Activated CD4-positive, CD25-positive, alpha-beta regulatory T cell treated with anti-CD3 and anti-CD28 coated beads, Interleukin-2, amount 50 U/mL, for 72 hours (primary cell): ENCODE measurements around the gene TBC1D16.

ENCODE experiments used
- DNase-seq: peaks from one replicate; pipeline ENCODE4 v3.0.0; 2021

Gene TBC1D16

DNA sequence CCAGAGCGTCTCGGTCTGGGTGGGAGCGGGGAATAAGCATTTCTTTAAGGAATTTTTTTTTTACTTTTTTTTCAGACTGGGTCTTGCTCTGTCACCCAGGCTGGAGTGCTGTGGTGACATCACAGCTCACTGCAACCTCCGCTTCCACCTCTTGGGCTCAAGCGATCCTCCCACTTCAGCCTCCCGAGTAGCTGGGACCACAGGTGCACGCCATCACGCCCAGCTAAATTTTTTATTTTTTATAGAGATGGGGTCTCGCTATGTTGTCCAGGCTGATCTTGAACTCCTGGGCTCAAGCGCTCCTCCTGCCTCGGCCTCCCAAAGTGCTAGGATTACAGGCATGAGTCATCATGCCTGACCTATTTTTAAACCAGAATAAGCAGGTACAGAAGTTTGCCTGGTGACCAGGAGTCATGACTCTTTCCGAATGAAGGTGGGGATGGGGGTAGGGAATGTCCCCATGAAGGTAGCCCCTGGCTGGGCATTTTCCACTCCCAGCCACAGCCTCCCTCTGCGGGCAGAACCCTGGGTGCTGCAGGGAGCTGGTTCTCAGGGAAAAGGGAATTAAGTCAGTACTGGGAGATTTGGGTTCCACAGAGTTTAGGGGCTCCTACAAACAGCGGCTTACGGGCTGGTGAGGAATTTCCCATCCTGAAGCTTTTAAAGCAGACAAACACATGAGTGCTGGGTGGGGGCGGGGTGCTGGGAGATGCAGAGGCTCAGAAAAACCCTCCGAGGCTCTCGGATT is 48.3 kb downstream of the TBC1D16 start:
- DNase-seq = no peak

DNA sequence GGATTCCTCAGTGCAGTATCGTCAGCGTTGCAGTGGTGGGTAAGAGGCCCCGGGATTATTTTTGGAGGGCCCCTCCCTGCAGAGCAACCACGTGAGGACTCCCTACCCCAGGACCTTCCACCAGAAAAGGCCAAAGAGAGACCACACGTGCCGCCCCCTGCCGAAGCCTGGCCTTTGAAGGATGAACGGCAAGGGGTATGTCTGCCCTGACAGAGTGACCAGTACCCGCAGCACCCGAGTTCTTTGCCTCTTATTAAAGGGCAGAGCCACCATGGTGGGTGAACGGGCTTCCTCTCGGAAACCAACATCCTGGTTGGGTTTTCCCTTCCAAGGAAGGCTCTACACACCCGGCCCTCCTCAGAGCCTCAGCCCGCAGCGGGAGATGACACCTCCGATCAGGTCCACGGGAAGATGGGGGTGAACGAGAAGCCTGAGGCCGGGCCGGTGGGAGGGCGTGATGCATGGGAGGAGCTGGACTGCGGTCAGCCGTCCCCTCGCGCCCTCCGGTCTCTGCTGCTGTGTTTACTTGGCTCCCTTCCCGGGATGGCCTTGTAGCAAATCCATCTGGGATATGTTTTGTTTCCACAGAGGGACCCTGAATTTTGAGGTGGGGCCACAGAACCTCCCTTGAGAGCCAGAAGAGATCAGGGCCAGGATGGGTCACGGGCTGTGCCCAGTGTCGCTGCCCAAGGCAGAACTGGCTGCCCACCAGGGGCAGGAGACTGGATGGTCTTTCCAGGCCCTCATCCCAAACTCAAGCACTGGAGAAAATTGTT is 49.1 kb downstream of the TBC1D16 start:
- DNase-seq = no peak

DNA sequence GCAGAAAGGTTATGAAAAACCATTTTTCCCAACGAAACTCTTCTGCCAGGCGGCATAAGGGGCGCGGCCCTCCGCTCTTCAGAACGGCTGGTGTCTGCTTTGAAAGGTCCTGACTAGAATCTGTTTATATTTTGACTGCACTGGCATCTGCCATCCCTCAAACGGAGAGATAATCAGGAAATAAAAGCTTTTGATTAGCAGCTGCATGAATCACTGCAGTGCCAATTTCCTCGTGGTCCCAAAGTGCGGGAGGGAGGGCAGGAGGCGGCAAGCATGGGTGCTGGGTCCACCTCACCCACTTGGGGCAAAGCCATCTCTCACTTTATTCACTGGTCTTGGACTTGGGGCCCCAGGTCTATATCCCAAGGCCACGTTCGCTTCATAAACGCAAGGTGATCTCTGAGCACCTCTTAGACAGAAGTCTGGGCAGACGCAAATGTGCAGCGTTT is 49.7 kb downstream of the TBC1D16 start:
- no peak for DNase-seq

DNA sequence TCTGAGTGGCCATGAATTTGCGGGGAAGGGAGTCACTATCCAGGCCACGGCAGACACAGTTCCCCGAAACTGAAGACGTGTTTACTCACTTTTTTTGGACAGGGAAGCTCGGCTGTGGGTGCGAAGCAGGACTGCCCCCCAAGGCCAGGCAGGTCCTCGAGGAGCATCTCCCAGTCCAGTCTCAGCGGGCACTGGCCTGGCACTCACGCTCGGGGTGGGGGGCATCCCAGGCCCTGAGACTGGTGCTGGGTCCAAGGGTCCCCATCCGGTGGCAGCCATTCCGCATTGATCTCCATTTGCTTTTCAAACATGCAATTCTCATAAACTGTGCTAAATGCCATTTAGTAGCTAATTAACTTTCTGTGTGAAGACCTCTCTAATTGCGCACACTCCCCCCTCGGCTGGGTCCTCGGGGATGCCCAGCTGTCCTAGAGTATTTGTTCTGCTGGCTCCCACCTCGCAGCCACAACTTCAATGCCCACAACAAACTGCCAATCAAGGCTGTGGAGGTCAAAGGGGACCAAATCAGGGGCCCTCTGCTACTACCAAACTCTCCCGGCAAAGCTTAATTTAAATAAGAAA is 50.2 kb downstream of the TBC1D16 start:
- no peak for DNase-seq

DNA sequence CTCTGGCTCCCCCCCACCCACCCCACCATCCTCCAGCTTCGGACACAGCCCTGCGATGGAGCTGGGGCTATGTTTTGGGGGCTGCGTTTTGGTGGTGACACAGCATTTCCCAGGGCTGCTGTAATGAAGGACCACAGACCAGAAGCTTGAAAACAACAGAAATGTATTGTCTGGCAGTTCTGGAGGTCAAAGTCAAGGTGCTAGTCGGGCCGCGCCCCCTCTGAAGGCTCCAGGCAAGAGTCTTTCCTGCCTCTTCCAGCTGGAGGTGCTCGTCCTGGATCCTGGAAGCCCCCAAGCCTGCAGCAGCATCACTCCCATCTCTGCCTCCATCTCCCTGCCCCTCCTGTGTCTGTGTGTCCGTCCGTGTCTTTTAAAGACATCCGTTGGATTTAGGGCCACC is 50.8 kb downstream of the TBC1D16 start:
- DNase-seq = no peak

DNA sequence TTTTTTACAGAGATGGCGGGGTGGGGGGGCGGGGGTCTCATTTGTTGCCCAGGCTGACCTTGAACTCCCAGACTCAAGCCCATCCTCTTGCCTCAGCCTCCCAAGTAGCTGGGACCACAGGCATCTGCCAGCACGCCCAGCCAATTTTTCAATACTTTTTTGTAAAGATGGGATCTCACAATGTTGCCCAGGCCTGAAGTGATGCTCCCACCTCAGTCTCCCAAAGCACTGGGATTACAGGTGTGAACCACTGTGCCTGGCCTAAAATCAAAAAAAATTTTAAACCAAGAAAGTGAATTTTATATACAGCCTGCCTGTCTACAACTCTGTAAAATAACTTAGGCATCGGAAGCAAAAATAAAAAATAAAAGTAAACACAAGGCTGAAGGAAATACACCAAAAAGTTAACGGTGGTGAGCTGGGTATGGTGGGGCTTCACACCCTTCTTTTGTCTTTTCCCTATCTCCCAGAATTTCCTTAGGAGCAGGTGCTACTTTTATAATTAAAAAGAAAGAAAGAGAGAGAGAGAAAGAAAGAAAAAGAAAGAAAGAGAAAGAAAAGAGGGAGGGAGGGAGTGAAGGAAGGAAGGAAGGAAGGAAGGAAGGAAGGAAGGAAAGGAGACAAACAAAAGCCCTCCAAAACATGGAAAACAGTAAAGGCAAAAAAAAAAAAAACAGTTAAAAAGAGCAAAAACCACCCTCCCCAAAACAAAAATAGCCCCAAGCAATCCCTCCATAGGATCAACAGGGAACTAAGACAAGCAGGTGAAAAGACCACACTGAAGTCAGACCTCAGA is 51.4 kb downstream of the TBC1D16 start:
- DNase-seq = no peak

DNA sequence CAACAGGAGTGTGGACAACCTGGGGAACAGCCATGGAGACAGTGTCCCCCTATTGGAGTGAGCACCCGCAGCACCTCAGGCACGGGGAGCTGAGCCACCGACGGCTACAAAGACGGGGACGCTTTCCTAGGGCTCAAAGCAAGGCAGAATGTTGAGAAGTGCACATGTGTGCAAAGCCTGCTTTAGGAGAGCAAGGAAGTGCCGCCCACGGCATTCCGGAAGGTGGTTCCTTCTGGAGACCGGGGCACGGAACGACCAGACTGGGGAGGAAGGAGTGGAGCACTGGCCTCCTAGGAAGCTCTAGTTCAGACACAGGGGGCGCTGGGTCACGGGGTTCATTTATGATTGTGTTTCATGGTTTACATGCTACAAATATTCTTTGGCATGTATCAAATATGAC is 52.2 kb downstream of the TBC1D16 start:
- DNase-seq = no peak

DNA sequence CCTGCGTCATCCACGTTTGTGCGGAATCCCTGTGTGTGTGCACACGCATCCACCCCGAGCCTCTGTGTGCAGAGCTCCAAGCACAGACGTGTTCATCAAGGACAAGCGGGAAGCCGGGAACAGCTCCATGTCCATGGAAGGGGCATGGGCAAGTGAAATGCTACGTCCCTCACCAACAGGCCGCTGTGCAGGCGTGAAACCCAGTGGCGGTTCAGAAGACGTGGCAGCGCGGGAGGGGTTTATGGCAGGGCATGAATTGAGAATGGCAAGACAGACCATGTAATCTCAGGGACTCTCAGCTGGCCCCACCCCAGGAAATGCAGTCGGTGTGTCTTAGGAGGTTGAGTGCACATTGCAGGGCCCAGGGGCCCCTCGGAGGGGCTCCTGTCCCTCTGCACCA is 52.7 kb downstream of the TBC1D16 start:
- DNase-seq = peak; percentile 11

DNA sequence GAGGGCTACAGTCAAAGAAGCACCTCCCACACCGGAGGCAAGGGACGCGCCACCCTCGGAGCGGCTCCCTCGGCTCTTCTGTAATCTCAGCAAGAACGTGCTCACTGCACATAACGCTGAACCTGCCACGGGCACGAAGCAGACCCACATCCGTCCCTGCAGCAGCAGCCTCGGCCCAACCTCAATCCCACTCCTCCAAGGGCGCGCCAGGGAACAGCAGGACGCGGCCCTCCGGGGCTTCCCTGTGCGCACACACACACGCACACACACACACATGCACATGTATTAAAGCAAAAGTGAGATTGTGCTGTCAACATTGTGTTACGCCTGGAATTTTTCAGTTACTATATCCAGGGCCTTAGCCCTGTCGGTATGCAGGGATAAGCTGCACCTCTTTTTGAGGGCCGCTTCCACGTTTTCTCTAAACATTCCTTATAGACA is 54.0 kb downstream of the TBC1D16 start:
- peak; percentile 19 for DNase-seq

DNA sequence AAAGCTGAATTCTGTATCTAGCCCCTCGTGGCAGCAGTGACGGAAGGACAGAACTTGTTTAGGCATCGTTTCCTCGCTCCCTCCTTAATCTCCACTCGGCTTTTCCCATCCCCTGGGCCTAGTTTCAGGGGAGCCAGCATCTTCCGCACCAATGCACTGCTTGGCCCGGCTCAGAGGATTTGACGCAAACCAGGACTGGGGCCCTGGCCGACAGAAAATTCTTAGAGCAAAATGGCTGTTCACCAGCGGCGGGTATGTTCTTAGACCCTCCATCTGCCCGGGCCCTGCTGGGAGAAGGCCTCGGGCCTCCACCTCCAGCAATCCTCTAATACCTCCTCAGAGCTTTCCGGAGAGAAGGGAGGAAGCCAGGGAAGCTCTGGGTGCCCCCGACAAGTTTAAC is 54.6 kb downstream of the TBC1D16 start:
- DNase-seq = peak; percentile 5

DNA sequence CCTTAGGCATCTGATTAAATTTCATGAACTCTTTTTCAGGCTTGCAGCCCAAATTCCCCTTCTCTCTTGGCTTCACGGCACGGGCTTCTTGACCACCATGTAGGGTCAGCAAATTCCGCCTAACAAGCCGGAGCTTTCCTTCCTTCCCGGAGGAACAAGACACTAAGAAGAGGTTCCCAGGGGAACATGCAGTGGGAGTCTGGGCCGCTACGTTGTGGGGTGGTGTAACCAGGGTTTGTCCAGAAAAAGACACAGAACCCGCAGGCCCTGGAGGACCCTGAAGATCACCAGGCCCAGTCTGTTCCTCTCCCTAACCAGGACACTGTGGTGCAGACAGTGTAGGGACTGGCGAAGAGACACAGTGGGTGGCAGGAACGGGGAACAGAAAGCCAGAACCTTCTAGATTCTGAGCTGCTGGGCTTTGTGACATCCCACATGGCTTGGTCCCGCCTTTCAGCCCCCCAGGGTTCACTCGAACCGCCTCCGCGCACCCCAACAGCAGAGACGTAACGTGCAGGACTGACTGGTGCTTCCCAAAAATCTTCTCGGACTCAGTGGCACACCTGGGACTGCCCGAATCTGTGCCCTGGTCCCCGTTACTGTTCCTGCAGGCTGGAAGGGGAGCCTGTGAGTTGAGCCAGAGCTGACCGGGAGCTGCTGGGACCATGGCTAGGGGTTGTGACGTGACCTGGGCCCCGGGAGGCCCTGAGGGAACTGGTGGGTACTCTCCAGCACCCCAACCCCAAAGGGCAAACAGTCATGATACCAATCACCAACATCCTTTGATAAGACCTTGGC is 55.2 kb downstream of the TBC1D16 start:
- DNase-seq = peak; percentile 21

DNA sequence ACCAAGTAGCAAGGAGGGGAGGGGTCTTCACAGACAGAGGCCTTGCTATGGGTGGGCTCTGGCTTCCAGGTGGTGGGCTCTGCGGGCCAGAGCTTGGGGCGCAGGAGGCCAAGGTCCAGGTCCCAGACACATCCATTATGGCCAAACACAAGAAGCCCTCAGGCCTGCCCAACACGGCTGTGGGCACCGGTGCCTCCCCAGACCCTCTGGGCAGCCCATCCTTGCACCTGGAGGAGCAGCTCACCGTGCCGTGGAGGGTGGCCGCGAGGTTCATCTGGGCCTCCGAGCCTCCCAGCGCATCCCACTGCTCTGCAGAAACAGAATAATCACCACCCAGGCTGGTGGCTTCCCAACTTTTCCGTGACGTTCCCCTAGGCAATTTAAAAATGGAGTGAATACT is 55.9 kb downstream of the TBC1D16 start:
- DNase-seq = peak; percentile 14

DNA sequence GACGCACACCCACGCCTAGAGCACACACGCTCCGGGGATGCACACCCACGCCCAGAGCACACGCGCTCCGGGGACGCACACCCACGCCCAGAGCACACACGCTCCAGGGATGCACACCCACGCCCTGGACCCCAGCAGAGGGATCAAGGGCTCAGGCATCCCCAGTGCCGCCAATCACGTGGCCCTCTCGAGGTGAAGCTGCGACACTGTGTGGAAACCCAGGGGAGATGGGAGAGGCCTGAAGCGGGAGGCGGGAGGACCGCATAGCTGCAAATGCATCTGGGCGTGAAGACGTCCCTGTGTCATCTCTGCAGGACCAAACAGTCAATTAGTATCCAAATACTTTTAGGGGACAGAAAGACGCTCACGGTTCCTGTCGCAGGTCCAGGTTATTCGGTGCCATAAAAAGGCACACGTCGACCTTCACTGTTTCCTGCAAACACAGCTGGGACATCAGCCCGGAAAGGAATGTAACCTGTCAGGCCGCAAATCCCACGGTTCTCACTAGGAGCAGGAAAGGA is 56.4 kb downstream of the TBC1D16 start:
- DNase-seq = peak; percentile 11

DNA sequence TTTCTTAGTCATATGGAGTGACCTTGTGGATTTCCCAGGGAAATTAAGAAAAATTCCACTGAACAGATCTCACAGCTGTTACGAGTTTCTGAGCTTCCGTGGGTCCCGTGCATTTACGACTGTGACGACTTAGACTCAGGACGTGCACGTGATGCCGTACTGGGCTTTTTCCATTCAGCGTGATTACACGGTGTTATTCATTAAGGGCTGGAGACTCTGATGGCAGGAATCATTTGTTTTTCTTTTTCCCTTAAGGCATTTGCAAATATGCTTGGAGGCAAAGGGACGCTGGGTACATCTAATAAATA is 57.2 kb downstream of the TBC1D16 start:
- DNase-seq = no peak

DNA sequence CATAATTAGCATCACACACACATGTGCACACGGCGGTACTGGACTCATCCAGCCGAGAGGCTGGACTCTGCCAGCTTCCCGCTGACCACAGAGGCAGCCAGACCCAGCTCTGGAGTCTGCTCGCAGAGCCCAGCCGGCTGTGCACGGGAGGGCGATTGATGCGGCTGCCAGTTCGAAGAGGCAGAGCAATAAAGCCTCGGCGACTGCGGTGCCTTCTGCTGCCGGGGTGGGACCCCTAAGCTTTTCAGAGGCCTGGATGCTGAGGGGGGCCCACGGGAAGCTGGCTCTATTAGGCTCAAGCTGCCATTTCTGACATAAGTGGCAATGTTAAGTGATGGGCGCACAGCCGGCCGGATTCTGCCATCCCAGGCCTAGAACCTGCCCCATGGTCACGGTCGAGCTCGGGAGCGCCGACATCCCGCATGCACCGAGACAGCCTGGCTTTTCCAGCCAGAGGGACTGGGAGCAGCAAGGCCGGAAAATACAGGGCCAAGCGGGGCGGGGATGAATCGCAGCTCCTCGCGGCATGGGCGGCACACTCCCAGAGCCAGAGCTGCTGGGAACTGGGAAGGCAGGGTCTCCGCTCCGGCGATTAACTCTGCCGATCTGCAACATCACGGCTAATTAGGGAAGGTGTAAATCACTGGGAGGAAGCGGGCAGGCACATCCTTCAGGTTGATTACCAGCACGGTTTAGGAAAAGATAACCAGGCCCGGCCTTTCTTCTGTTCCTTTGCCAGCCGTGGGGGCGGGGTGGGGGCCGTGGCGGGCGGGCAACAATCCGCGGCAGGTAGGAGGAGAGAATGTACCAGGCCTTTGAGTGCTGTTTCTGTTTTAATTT is 57.7 kb downstream of the TBC1D16 start:
- no peak for DNase-seq

DNA sequence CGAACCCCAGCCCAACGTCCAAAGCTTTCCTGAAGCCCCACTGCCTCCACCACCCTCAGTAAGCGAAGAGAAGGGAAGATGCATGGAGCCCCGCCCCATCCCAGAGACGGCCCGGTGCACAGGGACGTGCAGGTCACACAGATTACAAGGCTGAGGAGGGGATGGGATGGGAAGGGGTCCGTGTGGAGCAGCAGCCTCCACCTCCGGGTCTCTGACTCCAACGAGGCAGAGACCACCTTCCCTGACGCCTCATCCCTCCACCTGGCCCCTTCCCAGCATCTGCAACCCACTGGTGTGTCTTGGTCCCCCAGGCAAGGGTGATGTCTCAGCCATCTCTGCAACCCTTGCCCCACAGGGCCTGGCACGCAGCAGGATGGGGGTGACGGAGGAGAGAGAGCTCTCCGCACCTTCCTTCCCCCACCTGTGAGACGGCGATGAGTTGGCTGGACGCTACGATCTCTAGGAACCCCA is 58.5 kb downstream of the TBC1D16 start:
- no peak for DNase-seq

DNA sequence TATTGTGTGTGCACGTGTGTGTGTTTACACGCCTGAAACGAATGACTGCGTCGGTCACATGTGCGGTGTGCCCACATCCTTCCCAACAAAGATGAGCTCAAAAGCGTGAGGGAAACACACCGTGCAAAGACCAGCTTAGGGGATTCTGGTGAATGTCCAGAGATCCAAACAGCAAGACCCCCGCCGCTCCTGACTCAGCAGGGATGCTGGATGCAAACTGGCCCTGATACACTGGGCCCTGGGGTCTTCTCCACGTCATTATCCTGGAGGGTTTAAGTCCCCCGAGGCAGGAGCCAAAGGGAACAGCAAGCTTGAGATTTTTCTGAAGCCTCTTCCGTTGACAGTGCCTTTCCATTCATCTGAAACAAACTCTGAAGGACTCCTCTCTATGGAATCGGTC is 59.2 kb downstream of the TBC1D16 start:
- no peak for DNase-seq

DNA sequence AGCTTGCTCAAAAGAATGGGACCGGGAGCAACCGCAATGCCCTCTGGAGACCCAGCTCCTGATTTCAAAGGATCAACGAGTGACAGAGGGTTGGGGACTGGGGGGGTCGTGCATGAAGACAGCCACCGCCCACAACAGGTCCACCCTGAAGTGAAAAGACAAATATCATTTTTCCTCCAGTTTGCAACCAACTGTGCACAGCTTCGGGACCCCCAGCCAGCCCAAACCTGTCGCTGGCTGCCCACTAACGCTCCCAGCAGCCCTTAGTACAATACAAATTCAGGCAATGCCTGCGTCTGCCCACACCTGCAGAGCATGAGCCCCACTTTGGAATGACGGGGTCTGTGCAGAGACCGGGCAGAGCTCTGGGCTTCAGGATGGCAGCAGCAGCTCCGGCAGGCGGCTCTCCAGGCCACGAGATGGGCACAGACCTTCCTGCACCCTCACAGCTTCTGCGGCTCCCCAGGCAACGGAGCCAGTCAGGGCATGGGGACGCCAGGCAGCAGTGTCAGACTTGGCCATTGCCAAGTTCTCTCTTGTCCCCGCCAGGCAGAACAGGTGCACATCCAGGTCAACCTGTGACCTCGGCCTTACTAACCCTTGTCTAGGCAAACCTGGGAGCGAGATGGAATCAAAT is 60.1 kb downstream of the TBC1D16 start:
- DNase-seq = no peak

DNA sequence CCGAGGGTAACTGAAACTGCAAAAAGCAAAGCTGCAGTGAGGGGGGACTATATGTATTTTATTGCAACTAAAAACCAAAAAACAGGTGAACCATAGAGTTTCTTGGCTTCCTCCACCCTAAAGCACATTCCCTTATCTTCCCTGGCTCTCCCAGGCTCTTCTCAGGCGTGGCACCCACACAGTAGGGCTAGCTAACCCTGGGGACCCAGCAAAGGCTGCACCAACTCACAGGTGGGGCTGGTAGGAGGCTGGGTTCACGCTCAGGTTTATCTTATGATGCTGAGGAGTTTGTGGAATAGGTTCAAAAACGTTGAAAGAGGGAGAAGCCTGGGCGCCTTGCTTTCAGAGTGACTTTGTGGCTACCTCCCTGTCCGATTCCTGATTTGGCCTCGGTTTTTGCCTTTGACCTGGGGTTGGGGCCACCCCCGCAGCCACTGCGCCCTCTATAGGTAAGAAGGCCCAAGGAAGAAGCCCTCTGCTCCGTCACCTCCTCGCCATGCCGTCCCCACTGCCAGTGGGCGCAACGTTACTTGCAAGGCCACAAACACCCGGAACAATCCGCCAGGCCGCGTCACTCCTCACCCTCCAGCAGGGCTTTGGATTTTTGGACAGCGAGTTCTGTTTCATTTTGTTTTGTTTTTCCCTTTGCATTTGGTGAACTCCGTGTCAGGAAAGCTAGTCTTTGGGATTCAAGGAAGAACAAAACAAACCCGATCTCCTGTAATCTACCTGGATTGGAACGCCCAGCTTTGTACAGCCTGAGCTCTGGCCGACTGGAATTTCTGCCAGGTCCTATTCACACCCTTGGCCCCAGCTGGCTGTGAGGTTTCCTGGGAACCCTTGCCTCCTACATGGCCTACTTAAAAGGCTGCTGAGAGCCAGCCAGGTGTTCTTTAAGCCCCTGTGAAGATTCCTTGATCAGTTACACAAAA is 60.8 kb downstream of the TBC1D16 start:
- DNase-seq = no peak
